H1 (cell line): ENCODE results near the gene NUP107. TPM values are rescaled to one million over a fixed set of nuclear protein-coding genes. Genes with fewer than 3 reads are reported as not detected.

ENCODE experiments used
- ATF2 ChIP-seq: IDR thresholded peaks from 2 replicates; pipeline ENCODE4 v1.6.1; 2012; ENCODE audit warnings: low read length, inconsistent platforms
- ATF3 ChIP-seq: IDR thresholded peaks from 2 replicates; pipeline ENCODE4 v1.6.1; 2011; ENCODE audit warnings: low read depth, mild to moderate bottlenecking, low read length; ENCODE audit not compliant: insufficient read depth
- CHD1 ChIP-seq: IDR thresholded peaks from 2 replicates; pipeline ENCODE4 v1.6.1; 2012; ENCODE audit warnings: low read depth, low read length, improper control_type of control experiment
- CHD2 ChIP-seq: IDR thresholded peaks from 2 replicates; pipeline ENCODE4 v1.6.1; 2012; ENCODE audit warnings: low read length, improper control_type of control experiment
- CREB1 ChIP-seq: IDR thresholded peaks from 2 replicates; pipeline ENCODE4 v1.6.1; 2012; ENCODE audit warnings: inconsistent platforms
- EGR1 ChIP-seq: IDR thresholded peaks from 2 replicates; pipeline ENCODE4 v1.6.1; 2011; ENCODE audit warnings: low read depth, low read length, borderline replicate concordance
- FOSL1 ChIP-seq: IDR thresholded peaks from 2 replicates; pipeline ENCODE4 v1.6.1; 2011; ENCODE audit warnings: mild to moderate bottlenecking, low read depth, low read length, moderate library complexity; ENCODE audit not compliant: insufficient read depth
- HDAC2 ChIP-seq, 2 experiments: fragments of 300-600 bp in 1 of 2; sonication (generic) in 1 of 2; IDR thresholded peaks; 2 replicates each; pipeline ENCODE4 v1.6.1; 2011 to 2012; ENCODE audit warnings: low read depth in 2 of 2, low read length in 2 of 2, mild to moderate bottlenecking in 2 of 2, moderate library complexity in 2 of 2, borderline replicate concordance in 1 of 2, inconsistent platforms in 1 of 2
- HDAC6 ChIP-seq: IDR thresholded peaks from one replicate; pipeline ENCODE4 v1.7.1; 2012; ENCODE audit warnings: low read depth, mild to moderate bottlenecking, inconsistent platforms, low read length, moderate library complexity
- KDM1A ChIP-seq: fragments of 200-600, 300-600 bp; sonication (generic); IDR thresholded peaks from 2 replicates; pipeline ENCODE4 v1.7.1; 2016; ENCODE audit warnings: mild to moderate bottlenecking, low read length, borderline replicate concordance
- RXRA ChIP-seq: IDR thresholded peaks from 2 replicates; pipeline ENCODE4 v1.6.1; 2011; ENCODE audit warnings: low read depth, mild to moderate bottlenecking, low read length, moderate library complexity; ENCODE audit not compliant: insufficient read depth
- SAP30 ChIP-seq: fragments of 300-600 bp; sonication (generic); IDR thresholded peaks from 2 replicates; pipeline ENCODE4 v1.7.1; 2012; ENCODE audit warnings: low read length, moderate library complexity, mild to moderate bottlenecking, inconsistent platforms; ENCODE audit not compliant: insufficient read depth, insufficient replicate concordance
- SP1 ChIP-seq: IDR thresholded peaks from 2 replicates; pipeline ENCODE4 v1.6.1; 2011; ENCODE audit warnings: low read depth, low read length
- SP4 ChIP-seq: IDR thresholded peaks from 2 replicates; pipeline ENCODE4 v1.6.1; 2012; ENCODE audit warnings: low read length, inconsistent platforms
- SUZ12 ChIP-seq: fragments of 200-600 bp; sonication (generic); IDR thresholded peaks from 2 replicates; pipeline ENCODE4 v1.6.1; 2012; ENCODE audit warnings: mild to moderate bottlenecking, inconsistent platforms, low read length, moderate library complexity, mixed read lengths
- TAF1 ChIP-seq: IDR thresholded peaks from 2 replicates; pipeline ENCODE4 v1.6.1; 2011; ENCODE audit warnings: mild to moderate bottlenecking, low read depth, low read length
- TBP ChIP-seq: IDR thresholded peaks from 2 replicates; pipeline ENCODE4 v1.6.1; 2011; ENCODE audit warnings: low read depth, low read length, improper control_type of control experiment
- TCF12 ChIP-seq: IDR thresholded peaks from 2 replicates; pipeline ENCODE4 v1.6.1; 2011; ENCODE audit warnings: low read depth, mild to moderate bottlenecking, low read length
- USF2 ChIP-seq: IDR thresholded peaks from 2 replicates; pipeline ENCODE4 v1.6.1; 2011; ENCODE audit warnings: low read length, improper control_type of control experiment
- ZNF274 ChIP-seq: IDR thresholded peaks from 2 replicates; pipeline ENCODE4 v1.7.0; 2012; ENCODE audit warnings: low read length, borderline replicate concordance; ENCODE audit errors: extremely low read depth
- polyA plus RNA-seq, 7 experiments: library from polyadenylated mRNA; depleted of rRNA in 3 of 7; stranded (reverse) in 5 of 7; unstranded in 2 of 7; fragments of >200 nt in 5 of 7; fragments of 200-250 nt in 2 of 7; gene quantifications; 1 replicate in 5 of 7; 2 replicates in 1 of 7; 4 replicates in 1 of 7; pipeline versions ENCODE4 v1.2.1 to v1.2.3, GENCODE V29; 2011 to 2013; ENCODE audit warnings: missing spikeins in 2 of 7, mixed read lengths in 2 of 7
- total RNA-seq: library from RNA; stranded (reverse); fragmentation: NEBNext Ultra II Directional; extraction: Animal tissue kit (Norgen Biotek cat#: 25700); gene quantifications from 2 replicates; pipeline ENCODE4 v1.2.1, GENCODE V29; 2021

NUP107 gene
- total and polyA plus RNA-seq, 2 of the 8 experiments (the other 6 are each of a cell fraction or from before 2014, with no cell fraction given) = 46.1 to 141 TPM

- TF ChIP-seq USF2 (0 out of 2 replicates have a peak, but pooled peaks have one; percentile 12), TBP (peak; percentile 94), TCF12 (no peak), ATF3 (no peak), SP1 (peak; percentile 75; the same call in 1 of the 2 replicates), HDAC6 (no peak), SP4 (peak; percentile 94), KDM1A (no peak), ZNF274 (no peak), FOSL1 (no peak), HDAC2 (IDR thresholded peaks at IDR 0.05; ENCODE audit: borderline replicate concordance in 1 of 2, low read depth in 2 of 2, low read length in 2 of 2) (peak in 1 of 2 experiments; percentile 87; a peak in 2 of 4 replicates), SUZ12 (no peak), CHD1 (no peak; the same call in 1 of the 2 replicates), TAF1 (peak; percentile 97), EGR1 (peak; percentile 65; the same call in 1 of the 2 replicates), CREB1 (0 out of 2 replicates have a peak, but pooled peaks have one; percentile 25), RXRA (no peak), CHD2 (peak; percentile 95), ATF2 (peak; percentile 87), SAP30 (peak; percentile 91)
Observed at GRCh38 chr12:68686595-68687521, at the start of gene NUP107 (continued).
